ENCODE data around the gene RAB11FIP3. TPM values are rescaled to one million over a fixed set of nuclear protein-coding genes. Genes with fewer than 3 reads are reported as not detected.

The RAB11FIP3 gene
- total RNA-seq, 1 donor from 2014 or later = 52.1 TPM

DNA sequence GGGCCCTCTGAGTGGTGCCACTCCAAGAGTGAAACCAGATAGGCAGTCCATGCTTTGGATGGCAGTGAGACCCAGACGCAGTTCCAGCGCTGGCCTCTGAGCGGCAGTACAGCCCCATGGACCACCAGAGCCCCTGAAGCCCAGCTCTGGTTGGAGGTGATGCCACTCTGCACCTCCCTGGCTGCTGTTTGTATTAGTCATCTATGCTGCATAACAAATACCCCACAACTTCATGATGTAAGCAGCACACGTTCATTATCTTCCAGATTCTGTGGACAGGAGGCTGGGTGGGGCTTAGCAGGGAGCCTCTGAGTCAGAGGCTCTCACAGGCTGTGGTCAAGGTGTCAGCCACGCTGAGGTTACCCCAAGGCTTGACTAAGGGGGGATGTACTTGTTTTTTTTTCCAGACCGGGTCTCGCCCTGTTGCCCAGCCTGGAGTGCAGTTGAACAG, 33.5 kb upstream of the RAB11FIP3 start:
- H3K36me3 Mint-ChIP-seq = no peaks in the 10 kb centered on the region
- no peak overlapping the region for H3K27ac Mint-ChIP-seq
- peaks cover 30% of the 10 kb centered on the region for H3K4me1 Mint-ChIP-seq (ENCODE audit: unreplicated experiment)
- no peaks in the 10 kb centered on the region for H3K27me3 Mint-ChIP-seq
- H3K4me3 Mint-ChIP-seq = no peak overlapping the region
- TF ChIP-seq, protein P1, sequence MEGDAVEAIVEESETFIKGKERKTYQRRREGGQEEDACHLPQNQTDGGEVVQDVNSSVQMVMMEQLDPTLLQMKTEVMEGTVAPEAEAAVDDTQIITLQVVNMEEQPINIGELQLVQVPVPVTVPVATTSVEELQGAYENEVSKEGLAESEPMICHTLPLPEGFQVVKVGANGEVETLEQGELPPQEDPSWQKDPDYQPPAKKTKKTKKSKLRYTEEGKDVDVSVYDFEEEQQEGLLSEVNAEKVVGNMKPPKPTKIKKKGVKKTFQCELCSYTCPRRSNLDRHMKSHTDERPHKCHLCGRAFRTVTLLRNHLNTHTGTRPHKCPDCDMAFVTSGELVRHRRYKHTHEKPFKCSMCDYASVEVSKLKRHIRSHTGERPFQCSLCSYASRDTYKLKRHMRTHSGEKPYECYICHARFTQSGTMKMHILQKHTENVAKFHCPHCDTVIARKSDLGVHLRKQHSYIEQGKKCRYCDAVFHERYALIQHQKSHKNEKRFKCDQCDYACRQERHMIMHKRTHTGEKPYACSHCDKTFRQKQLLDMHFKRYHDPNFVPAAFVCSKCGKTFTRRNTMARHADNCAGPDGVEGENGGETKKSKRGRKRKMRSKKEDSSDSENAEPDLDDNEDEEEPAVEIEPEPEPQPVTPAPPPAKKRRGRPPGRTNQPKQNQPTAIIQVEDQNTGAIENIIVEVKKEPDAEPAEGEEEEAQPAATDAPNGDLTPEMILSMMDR (conservative IDR thresholded peaks at IDR 0.05) = peak; percentile 84
- peak; percentile 77 for DNase-seq (ENCODE audit: extremely low spot score, unreplicated experiment)
- no peaks in the 10 kb centered on the region for H3K9me3 Mint-ChIP-seq

DNA sequence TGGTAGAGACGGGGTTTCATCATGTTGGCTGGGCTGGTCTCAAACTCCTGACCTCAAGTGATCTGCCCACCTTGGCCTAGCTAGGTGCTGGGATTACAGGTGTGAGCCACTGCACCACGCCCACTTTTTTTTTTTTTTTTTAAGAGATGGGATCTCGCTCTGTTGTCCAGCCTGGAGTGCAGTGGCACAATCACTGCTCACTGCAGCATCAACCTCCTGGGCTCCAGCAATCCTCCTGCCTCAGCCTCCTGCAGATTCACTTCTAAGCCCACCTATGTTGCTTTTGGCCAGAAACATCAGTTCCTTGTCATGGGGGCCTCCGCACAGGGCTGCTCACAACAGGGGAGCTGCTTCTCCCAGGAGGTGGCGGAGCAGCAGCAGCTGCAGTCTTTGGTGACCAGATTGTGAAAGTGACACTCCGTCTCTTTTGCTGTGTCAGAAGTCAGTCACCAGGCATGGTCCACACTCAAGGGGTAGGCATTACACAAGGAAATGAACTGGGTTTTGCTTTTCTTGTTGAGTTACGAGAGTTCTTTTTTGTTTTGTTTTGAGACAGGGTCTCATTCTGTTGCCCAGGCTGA, 32.9 kb upstream of the RAB11FIP3 start:
- H3K27ac Mint-ChIP-seq = no peak overlapping the region
- no peak for DNase-seq (ENCODE audit: extremely low spot score, unreplicated experiment)
- no peaks in the 10 kb centered on the region for H3K27me3 Mint-ChIP-seq
- no peak overlapping the region for H3K4me3 Mint-ChIP-seq
- H3K9me3 Mint-ChIP-seq = no peaks in the 10 kb centered on the region
- TF ChIP-seq, protein P1 (conservative IDR thresholded peaks at IDR 0.05) = no peak
- H3K4me1 Mint-ChIP-seq (ENCODE audit: unreplicated experiment) = peaks cover 28% of the 10 kb centered on the region
- H3K36me3 Mint-ChIP-seq = no peaks in the 10 kb centered on the region

DNA sequence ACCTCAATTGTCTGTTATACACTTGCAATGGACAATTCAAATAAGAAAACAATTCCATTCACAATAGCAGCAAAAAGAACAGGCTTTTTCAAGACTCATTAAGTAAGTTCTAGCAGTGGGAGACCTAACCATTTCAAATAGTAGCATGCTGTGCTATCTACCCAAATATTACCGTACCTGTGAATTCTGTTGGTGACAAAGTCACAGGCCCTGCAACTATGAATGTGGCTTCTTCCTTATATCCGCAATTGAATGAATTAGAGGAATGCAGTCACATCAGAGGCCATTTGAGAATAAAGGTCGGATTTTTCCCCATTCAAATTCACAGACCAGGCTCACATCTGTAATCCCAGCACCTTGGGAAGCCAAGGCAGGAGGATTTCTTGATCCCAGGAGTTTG, 29.2 kb upstream of the RAB11FIP3 start:
- DNase-seq (ENCODE audit: extremely low spot score, unreplicated experiment) = no peak
- Mint-ChIP-seq H3K27me3 (no peaks in the 10 kb centered on the region), H3K4me3 (peak overlapping the region; percentile 95), H3K36me3 (no peaks in the 10 kb centered on the region), H3K27ac (peak overlapping the region; percentile 95), H3K4me1 (ENCODE audit: unreplicated experiment) (peaks cover 12% of the 10 kb centered on the region), H3K9me3 (no peaks in the 10 kb centered on the region)
- TF ChIP-seq, protein P1 (conservative IDR thresholded peaks at IDR 0.05) = no peak

DNA sequence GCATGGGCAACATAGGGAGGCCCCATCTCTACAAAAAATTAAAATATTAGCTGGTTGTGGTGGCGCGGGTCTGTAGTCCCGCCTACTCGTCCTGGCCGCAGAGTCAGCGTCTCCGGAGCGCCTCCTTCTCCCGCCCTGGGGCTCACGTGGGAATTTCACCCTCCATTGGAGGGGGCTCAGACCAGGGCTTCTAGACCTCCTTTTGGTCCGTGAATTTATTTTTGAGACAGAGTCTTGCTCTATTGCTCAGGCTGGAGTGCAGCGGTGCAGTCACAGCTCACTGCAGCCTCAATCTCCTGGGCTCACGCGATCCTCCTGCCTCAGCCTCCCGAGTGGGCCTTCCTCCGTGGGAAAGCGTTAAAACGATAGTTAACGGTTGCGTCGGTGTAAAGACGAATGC, 28.8 kb upstream of the RAB11FIP3 start:
- TF ChIP-seq, protein P1 (conservative IDR thresholded peaks at IDR 0.05) = no peak
- DNase-seq (ENCODE audit: extremely low spot score, unreplicated experiment) = no peak
- Mint-ChIP-seq H3K36me3 (no peaks in the 10 kb centered on the region), H3K4me1 (ENCODE audit: unreplicated experiment) (peaks cover 12% of the 10 kb centered on the region), H3K9me3 (no peaks in the 10 kb centered on the region), H3K4me3 (peak overlapping the region; percentile 95), H3K27ac (peak overlapping the region; percentile 95), H3K27me3 (no peaks in the 10 kb centered on the region)

DNA sequence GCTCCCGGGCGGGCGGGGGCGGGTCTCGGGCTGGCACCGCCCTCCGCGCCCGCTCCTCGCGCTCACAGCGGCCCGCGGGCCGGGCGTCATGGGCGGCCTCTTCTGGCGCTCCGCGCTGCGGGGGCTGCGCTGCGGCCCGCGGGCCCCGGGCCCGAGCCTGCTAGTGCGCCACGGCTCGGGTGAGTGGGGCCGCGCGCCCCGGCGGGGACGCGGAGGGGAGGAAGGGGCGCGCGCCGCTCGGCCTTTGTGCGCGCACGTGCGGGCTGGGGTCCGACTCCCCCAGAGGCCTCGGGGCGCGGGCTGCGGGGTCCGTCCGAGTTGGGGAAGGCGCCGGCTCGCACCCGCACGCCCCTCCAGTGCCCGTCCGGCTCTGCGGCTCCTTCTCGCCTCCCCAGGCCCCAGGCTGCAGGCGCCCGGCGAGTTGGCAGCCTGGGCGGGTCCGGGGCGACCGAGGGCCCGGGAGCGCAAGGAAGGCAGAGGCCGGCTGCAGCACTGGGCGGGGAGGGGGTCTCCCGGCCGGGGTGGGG, 28.3 kb upstream of the RAB11FIP3 start, which contains the start of gene NME4:
NME4 (plus strand) TSS at position 65 of the 527 bp plus-strand sequence; CDS start at position 89, 24 bp downstream.
- DNase-seq (ENCODE audit: extremely low spot score, unreplicated experiment) = no peak
- peak within 1 kb of the TSS; percentile 95 for H3K27ac Mint-ChIP-seq
- no peaks in the 10 kb centered on the region for H3K27me3 Mint-ChIP-seq
- no peaks in the 10 kb centered on the region for H3K36me3 Mint-ChIP-seq
- no peaks in the 10 kb centered on the region for H3K9me3 Mint-ChIP-seq
- H3K4me1 Mint-ChIP-seq (ENCODE audit: unreplicated experiment) = peaks cover 12% of the 10 kb centered on the region
- peak within 1 kb of the TSS; percentile 95 for H3K4me3 Mint-ChIP-seq
- TF ChIP-seq, protein P1 (conservative IDR thresholded peaks at IDR 0.05) = no peak

Measured in type B pancreatic cell (in vitro differentiated cells).